Kasumi-1 (cell line): Measurements from ENCODE around the gene SLC35A5.
A peak's percentile ranks its signal among the peaks of the same experiment; 100 is the strongest.

ENCODE experiments used
- DNase-seq, 2 experiments: peaks; one replicate each; lab custom pipeline; 2025; lab: John Stamatoyannopoulos, UW

Gene SLC35A5

GRCh38 chr3:112572701-112573100, 10.9 kb downstream of the SLC35A5 start:
- no peak for DNase-seq

DNA sequence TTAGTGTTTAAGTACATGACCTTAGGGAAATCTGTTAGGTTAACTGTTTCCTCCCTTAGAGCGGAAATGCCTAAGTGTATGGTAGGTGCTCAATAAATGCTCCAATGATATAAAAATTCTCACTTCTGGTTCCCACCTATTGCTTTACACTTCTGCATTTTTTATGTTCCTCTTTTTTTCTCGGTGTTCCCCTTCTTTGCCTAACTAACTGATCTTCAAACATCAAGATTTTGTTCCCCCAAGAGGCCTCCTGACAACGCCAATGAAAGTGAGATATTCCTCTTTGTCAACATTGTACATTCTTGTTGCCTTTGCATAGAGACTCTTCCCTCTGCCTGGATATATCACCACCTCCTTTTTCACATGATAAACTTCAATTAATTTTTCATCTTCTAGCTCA, 17.4 kb downstream of the SLC35A5 start:
- peak; percentile 72 to 75 for DNase-seq

DNA sequence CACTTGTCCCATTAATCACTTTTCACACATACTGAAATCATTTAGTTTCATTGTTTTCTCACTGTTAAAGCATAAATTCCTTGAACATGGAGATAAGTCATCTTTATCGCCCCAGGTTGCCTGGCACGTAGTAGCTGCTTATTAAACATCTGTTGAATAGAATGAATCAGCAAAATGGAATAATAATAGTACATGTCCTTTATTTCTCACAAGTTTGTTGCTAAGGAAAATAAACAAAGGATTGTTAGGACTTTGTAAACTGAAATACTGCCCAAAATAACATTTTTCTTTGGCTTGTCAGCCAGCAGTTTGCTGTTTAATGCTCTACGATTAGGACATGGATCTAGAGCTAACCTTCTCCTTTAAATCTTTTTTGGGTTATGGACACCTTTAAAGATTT, 17.9 kb downstream of the SLC35A5 start:
- no peak for DNase-seq

DNA sequence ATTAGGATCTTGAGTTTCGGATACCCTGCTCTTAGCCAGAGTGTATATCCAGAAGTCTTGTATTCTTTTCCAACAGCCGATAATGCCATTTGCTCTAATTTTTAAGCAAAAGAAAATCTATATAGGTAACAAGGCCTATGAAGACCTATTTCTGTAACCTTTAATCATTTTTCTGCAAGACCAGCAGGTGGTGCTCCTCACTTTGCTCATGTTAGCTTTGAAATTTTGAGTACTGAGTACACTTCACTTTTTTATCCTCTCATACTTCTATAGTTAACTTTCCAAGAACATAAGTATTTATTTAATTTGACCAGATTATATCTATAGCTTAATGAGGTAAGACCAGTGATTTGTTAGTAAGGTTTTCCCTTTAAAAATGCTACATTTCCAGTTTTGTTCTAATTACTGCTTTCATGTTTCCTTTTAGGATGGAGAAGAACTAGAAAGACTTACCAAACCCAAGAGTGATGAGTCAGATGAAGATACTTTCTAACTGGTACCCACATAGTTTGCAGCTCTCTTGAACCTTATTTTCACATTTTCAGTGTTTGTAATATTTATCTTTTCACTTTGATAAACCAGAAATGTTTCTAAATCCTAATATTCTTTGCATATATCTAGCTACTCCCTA, 20.5 kb downstream of the SLC35A5 start:
- peak; percentile 77 to 85 for DNase-seq

GRCh38 chr3:112583105-112583504, 21.3 kb downstream of the SLC35A5 start:
- no peak for DNase-seq

GRCh38 chr3:112585782-112586181, 23.9 kb downstream of the SLC35A5 start:
- DNase-seq: no peak

- DNase-seq: no peak
Measured at GRCh38 chr3:112587336-112587735, 25.5 kb downstream of the SLC35A5 start.

GRCh38 chr3:112593258-112593657, 31.4 kb downstream of the SLC35A5 start:
- no peak for DNase-seq

DNA sequence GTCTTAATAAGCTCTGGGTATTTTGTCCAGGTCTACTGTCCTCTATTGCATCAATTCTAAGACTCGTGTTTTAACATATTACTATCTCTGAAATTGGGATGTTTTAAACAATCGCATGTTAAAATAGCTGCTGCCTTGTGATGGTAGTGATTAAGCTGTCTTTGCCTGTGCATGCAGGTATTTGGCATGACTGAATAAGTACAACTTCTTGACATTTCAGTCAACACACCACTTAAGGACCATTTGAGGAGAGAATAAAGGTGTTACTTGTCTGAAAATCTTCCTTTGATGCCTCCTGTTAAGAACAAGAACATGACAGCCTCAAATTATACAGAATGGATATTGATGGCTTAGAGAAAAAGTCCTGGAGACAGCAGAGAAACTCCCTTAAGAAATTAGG, 33.0 kb downstream of the SLC35A5 start:
- DNase-seq: no peak

DNA sequence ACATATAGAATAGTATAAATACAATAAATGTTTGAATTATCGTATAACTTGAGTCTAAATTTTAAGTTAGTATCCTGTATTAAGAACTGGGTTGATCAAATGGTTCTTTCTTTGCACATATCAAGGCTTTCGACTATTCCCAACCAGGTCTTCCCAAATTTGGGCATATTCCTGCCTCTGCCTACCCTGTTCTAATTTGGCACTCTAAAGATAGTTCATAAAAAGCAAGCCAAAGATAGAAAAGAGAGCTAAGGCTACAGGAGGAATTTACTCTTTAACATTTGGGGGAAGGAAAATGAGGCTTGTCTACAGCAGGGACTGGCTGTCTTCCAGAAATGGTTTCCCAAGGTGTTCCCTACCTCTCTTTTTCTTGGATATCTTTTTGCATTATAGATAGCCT, 36.1 kb downstream of the SLC35A5 start:
- DNase-seq: no peak

DNA sequence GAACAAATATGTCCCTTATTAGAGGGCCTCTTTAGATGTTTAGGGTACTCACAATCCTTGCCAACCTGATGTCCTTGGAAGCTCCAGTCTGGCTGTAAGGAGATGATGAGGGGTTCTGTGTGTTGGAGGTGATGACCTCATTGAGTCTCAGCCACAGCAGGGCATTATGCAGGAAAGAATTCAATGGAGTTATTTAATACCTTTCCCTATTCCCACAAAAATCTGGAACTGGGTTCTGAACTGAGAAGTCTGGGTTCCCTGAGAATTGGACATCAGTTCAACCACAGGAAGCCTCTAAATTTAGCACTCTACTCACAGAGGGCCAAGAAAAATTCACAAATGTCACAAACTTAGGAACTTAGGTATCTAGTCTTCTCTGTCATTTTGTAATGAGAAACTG, 36.9 kb downstream of the SLC35A5 start:
- no peak for DNase-seq

DNA sequence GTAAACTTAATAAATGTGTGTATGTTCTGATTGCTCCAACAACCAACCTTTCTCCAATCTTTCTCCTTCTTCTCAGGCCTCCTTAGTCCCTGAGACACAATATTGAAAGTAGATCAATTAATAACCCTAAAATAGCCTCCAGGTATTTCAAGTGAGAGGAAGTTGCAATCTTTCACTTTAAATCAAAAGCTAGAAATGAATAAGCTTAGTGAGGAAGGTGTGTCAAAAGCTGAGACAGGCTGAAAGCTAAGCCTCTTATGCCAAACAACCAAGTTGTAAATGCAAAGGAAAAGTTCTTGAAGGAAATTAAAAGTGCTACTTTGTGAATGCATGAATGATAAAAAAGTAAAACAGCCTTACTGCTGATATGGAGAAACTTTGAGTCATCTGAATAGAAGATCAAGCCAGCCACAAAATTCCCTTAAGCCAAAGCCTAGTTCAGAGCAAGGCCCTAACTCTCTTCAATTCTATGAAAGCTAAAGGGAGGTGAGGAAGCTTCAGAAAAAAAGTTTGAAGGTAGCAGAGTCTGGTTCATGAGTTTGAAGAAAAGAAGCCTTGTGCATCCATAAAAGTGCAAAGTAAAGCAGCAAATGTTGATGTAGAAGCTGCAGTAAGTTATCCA, 40.5 kb downstream of the SLC35A5 start:
- no peak for DNase-seq

DNA sequence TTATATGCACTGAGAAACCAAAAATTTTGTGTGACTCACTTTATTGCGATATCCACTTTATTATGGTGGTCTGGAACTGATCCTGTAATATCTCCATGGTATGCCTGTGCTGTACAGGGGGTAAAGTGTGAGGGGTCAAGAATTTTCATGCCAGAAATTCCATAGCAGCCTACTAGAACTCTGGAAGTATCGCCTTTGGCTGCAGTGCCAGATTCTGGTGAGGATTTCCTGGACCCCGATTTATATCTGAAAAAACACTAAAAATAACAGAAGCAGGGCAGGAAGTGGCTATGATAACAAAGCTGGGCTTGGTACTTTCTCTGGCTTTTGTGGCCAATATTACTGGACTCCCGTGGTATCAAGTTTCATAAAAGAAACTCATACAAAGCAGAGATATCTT, 42.7 kb downstream of the SLC35A5 start:
- DNase-seq: peak; percentile 21 to 31

DNA sequence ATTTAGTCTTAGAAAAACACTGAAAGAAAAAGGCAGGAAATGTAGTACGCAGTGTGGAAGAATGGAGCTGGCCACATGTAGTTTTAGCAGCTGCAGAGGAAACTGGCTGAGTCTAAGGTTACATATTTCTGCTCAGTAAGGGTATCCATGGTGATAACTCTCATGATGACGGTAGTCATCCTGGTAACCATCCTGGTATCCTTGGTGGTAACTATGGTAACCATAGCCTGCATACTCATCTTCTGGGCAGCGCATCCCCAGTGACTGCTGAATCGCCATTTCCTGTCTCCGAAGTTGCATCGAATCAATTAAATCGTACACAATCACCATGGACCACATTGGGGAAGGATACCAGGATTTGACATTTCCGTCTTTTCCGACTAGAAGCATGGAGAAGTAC, 43.4 kb downstream of the SLC35A5 start:
- DNase-seq: peak; percentile 36

DNA sequence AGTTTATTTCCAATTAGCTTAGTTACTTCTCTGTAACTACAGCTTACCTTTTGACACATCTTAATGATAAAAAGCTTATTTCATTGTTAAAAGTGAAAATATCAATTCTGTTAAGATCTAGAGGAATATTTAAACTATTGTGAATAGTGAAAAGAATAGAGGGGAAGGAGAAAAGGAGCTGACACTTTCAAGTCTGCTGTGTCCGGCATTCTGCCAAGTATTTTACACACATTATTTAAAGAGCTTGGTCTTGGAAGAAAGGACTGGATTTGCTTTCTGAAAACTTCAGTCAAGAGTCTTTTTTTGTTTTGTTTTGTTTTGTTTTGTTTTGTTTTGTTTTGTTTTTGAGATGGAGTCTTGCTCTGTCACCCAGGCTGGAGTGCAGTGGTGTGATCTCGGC, 44.3 kb downstream of the SLC35A5 start:
- DNase-seq: no peak

DNA sequence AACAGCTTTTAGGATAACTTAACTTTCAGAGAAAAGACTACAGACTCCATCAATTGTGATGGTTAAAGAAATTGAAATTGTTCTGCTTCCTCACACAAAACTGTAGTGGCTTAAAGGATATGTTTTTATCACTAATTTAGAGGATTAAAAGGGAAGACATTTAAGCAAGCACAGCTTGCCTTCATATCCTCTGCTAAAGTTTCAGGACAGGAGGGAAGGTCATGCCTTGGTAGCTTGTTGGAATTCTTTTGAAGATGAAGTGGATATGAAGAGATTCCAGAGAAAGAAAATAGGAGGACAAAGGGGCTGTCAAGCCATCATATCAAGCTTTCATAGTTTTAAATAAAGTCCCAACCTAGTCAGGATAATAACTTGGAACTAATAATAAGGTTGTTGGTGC, 46.0 kb downstream of the SLC35A5 start:
- no peak for DNase-seq

DNA sequence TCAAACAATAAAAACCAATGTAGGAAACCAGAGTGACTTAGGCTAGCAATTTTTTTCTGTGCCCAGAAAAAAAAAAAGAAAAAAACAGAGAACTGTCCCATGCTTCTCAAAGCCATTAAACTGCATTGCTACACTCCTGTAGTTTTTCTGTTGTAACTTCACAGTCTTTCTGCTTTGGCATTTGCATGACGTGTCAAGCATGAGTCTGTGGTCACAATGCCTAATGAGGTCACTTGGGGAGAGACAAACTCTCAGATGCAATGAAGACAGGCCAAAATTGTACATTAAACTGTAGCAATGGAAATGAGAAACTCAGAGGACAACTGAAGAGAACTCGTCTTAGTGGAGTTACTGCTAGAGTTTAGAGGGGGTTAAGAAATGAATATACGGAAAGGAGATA, 48.3 kb downstream of the SLC35A5 start:
- DNase-seq: no peak

- no peak for DNase-seq
Measured at GRCh38 chr3:112611752-112612515, 50.1 kb downstream of the SLC35A5 start.

DNA sequence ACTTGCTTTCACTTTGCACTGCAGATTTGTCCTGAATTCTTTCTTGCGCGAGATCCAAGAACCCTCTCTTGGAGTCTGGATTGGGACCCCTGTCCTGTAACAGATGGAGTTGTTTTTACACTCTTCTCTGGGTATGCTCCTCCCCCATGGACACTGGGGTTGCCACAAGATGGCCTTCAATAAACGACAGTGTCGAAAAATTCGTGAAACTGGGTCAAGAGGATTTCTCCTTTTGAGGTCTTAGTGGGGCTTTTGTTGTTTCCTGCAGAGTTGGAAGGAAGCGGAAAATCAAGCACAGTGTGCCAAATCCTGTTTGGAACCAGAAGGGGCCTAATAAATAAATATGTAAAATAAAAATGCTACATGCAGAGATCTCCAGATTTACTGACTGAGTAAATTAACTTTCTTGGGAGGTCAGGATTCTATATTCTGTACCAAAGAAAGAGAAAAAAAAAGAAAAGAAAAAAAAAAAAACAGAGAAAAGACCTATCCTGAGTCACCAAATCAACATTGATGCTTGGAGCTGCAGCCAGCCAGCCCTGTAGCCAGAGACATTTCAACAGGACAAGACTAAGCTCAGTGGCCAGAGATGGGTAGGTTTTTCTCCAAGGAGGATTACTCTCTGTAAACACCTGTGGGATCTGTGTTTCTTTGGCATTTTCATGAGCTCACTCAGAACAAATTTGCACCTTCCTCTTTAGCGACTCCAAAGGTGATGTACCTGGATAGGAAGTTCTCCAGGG, 54.3 kb downstream of the SLC35A5 start:
- no peak for DNase-seq

DNA sequence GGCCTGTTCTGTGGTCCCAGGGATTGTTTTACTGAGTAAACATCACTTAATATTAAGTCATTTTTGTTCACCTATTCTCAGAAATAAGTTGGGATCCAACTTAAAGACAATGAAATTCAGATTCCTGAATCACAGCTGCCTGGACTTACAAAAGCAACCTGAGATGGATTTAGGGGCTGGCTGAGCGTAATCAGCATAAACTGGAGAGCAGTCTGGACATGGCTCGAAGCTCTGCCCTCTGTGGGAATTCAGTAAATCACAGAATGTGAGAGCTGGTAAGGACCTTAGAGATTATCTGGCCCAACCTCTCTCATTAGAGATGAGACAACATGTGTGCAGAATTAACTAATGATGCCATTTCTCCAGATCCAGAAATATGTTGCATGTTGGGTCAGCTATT, 55.4 kb downstream of the SLC35A5 start:
- no peak for DNase-seq

- no peak for DNase-seq
Measured at GRCh38 chr3:112619295-112619694, 57.5 kb downstream of the SLC35A5 start.

DNA sequence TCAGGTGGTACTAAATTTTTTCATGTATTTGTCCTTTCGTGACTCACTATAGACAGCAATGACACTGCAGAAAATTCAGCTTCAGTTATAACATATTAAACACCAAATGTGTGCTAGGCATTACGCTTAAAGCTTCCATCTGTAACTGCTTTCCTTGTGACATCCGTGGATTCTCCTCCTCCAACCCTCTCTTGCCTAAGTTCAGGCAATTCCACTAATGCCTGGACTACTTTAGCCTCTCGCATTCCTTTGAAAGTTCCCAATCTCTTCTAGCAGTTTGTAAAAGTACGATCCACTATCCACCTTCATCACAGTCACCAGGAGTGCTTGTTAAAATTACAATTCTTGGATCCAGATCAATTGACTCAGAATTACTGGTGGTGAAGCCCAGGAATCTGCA, 61.4 kb downstream of the SLC35A5 start:
- DNase-seq: no peak

DNA sequence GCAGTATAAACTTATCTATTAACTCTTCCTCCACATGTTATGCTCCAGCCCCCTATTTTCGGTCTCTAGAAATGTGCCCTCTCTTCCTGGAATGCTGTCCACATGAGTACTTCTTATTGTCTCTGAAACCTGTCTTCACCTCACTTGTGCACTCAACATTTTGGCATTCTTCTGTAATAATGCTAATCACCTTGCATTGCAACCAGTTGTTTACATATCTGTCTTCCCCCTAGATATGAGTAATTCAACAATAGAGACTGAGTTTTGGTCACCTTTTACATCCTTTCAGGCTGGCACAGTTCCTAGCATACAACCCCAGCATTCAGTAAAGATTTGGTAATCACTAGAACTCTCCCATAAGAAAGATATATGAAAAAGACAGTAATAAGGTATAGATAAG, 61.9 kb downstream of the SLC35A5 start:
- DNase-seq: no peak
